Renal pelvis (tissue), 4 donors: Measurements from ENCODE around the gene FGFRL1. TPM values are rescaled to one million over a fixed set of nuclear protein-coding genes. Genes with fewer than 3 reads are reported as not detected.

Experiments
- DNase-seq: peaks from one replicate; pipeline ENCODE4 v3.0.0-alpha.2; 2013
- polyA plus RNA-seq, 3 donors: library from polyadenylated mRNA; unstranded; fragments of 120-200 nt; gene quantifications; one replicate each; pipeline ENCODE4 v1.2.1, GENCODE V29; 2013; ENCODE audit not compliant: insufficient read length in 3 of 3

Gene FGFRL1
- polyA plus RNA-seq, 3 donors, result 42.6 to 43.8 (median 42.9) TPM

DNA sequence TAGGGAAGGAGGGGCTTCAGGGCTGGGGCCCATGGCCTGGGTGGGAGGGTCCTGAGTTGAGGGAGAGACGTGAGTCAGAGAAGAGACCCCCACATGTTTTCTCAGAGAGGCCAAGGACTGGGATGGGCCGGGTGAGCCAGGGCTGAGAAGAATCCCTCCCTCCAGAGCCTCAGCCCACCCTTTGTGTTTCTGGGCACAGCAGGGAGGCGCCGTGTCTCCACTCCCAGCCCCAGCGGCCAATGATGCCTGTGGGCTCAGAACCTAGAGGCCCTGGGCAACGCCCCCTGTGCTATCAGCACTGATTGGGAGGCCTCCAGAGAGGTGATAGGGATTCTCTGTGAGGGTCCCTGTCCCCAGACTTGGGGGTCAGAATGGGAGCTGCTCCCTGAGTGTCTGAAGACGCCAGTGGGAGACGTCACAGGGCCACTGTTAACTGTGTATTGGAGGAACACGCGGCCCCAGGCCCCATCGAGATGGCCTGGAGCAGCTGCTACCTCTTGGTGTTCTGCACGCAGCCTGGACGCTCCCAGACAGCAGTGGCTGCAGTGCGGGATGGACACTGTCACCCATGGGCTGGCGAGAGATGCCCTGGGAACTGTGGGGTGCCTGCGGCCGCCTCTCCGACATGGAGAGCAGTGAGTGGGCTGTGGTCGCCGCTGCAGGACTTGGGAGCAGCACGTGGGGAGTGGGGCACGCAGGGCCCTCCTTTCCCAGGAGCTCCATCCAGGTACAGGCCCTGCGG is 8.5 kb downstream of the FGFRL1 start:
- no peak for DNase-seq

DNA sequence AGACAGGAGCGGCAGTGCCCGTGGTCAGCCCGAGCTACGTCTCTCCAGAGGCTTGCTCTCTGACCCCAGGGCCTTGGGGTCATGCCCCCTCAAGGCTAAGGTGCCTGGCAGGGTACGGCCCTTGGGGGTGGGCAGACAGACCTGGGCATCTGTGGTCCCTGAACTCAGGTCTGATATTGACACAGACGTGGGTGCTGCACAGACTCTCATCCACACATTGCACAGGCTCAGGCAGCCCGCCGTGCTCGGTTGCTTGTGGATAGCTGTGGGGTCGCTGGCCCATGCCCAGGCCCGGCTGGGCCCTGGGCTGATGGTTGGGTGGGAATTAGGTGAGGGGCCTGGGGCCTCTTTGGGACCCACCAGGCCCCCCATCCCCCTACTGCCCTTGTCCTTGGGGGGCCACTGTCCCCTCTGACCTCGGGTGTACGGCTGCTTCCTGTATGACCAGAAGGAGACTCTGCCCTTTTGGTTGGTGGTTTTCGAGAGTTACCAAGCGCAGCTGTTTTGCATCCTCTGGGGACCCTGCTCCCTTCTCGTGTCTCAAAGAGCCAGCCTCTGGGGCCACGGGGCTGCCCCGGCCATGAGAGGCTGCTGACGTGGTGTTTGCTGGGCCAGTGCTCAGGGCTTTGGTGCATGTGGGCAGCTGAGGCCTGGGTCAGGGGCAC is 10.1 kb downstream of the FGFRL1 start:
- no peak for DNase-seq

DNA sequence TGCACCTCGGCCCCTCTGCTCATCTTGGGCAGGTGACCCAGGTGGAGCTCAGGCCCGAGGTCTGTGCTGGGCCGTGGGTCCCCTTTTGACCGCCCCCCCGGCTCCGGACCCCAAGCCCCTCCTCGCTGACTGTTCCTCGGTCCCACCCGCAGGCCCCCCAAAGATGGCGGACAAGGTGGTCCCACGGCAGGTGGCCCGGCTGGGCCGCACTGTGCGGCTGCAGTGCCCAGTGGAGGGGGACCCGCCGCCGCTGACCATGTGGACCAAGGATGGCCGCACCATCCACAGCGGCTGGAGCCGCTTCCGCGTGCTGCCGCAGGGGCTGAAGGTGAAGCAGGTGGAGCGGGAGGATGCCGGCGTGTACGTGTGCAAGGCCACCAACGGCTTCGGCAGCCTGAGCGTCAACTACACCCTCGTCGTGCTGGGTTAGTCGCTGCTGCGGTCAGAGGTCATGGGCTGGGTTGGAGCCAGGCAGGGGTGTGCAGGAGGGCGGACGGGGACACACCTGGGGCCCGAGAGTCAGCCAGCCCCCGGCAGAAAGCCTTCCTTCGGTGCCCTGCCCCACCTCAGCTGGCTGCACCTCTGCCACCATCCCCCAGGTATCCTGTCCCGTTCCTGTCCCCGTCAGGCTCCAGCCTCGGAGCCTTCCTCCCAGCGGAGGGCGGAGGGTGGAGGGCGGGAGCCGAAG is 10.8 kb downstream of the FGFRL1 start:
- no peak for DNase-seq

- DNase-seq, result no peak
These were observed 11.3 kb downstream of the FGFRL1 start for GRCh38 chr4:1022739-1023066.

GRCh38 chr4:1023075-1023640 is 11.7 kb downstream of the FGFRL1 start:
- DNase-seq, result no peak

- DNase-seq, result no peak
These were observed 12.7 kb downstream of the FGFRL1 start for GRCh38 chr4:1023895-1024740.

- DNase-seq, result no peak
These were observed 13.6 kb downstream of the FGFRL1 start for GRCh38 chr4:1024882-1025545.

DNA sequence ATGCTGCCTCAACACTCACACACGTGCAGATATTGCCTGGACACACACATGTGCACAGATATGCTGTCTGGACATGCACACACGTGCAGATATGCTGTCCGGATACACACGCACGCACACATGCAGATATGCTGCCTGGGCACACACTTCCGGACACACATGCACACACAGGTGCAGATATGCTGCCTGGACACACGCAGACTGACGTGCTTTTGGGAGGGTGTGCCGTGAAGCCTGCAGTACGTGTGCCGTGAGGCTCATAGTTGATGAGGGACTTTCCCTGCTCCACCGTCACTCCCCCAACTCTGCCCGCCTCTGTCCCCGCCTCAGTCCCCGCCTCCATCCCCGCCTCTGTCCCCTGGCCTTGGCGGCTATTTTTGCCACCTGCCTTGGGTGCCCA is 14.7 kb downstream of the FGFRL1 start:
- DNase-seq, result no peak

GRCh38 chr4:1027219-1027914 is 15.9 kb downstream of the FGFRL1 start:
- DNase-seq, result no peak

- DNase-seq, result no peak
These were observed 16.5 kb downstream of the FGFRL1 start for GRCh38 chr4:1027915-1028238.

DNA sequence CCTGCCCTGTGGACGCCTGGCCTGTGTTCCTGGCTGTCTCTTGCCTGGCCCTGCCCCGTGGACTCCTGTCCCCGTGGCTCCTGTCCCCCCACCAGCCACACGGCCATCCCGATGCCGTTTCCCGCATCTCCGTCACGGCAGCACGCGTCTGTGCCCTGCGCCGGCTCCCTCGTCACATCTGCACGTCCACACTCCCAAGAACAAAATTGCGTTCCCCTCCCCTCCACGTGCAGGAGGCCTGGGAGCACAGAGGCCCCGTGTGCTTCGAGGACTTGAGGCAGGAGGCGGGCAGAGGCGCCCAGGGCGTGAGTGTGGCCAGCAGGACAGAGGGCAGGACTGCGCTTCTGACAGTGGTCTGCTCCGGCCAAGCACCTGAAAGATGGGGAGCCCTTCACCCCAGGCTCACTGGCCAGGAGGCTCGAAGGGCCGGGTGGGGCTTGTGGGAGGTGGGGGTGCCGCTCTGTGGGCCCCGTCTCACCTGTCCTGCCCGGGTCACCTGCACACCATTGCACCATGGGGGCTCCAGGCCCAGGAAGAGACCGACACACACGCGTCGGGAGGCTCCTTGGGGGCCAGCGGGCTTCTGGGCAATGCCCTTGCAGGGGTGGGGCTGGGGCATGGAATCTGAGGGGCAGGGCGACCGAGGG is 17.3 kb downstream of the FGFRL1 start:
- DNase-seq, result no peak

DNA sequence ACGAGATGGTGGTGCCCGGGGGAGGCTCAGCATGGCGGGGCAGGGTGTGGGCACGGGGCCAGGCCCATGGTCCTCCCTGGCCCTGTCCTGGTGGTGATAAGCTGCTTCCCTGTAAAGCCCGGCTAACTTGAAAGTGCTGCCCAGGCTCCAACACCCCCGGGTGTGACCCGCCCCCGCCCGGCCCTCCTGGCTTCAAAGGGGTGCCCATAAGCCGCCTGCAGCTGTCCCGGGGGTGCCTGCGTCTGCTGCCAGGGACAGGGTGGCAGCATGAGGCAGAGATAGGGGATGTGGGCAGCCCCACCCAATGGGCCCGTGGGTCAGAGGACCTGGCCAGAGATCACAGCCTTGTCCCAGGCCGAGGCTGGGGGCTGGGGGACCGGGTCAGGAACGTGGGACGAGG is 18.1 kb downstream of the FGFRL1 start:
- DNase-seq, result no peak

DNA sequence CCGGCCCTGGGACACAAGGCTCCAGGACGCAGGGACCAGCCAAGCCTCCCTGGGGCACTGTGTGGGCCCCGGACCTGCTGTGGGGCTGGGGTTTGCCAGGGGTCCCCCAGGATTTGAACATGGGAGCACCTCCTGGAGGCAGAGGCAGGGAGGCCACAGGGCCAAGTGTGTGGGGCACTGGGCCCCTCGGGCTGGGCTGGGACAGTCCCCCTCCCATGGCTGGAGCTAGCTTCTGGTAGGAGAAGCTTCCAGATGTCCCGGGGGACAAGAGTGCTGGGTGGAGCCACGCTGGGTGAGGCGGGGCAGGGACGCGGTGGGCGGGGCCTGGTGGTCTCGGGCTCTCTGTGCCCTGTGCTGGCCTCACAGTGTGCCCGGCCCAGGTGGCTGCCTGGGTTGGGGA is 18.6 kb downstream of the FGFRL1 start:
- no peak for DNase-seq

GRCh38 chr4:1030559-1030958 is 19.1 kb downstream of the FGFRL1 start:
- DNase-seq, result no peak

DNA sequence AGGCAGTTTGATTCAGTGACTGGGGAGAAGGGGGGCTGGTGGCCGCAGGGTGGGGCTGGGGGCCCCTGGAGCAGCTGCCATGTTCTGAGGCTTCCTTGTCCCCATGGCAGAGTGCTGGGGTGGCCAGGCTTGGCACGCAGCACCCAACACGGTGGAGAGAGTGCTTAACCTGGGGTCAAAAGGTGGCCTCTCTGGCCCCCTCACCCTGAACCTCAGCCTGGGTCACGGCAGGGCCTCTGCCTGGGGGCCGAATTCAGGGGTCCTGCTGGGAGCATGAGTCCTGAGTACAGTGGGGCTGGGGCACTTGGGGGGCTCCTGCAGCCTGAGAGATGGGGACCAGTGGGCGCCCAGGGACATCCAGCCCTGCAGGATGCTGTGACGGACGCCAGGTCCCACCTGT is 19.9 kb downstream of the FGFRL1 start:
- no peak for DNase-seq

DNA sequence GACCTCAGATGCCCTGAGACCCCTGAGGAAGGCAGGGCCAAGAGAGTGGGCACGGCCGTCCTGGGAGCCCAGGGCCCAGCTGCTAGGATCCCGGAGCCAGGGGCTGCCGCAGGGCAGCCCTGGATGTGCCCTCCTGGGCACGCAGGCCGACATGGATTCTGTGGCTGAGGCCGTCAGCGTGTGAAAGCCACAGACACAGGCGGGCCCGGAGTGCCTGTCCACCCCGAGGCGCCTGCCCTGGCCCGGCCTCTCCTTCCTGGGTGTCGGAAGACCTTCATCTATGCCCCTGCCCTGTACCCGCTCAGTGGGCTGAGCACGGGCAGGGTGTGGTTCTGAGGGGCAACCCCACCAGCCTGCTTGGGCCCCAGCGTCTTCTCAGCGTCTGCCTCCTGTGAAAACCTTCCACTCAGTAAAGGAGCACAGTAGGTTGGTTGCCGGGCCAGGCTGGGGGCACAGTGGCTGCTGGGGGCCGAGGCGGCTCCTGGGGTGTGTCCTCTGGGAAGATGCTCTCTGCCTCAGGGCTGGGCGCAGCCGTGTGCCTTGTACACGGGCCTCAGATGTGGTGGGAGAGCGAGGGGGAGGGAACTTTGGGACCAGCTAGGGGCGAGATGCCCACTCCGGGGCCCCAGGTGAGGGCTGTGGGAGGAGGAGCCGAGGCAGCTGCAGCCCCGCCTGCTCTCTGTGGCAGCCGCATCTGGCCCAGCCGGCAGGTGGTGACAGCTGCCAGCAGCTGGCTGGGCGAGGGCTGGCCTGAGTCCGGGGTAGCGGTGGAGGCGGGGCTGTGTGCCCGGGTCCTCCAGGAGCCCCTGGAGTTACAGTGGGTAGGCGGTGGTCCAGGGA is 20.8 kb downstream of the FGFRL1 start:
- no peak for DNase-seq

DNA sequence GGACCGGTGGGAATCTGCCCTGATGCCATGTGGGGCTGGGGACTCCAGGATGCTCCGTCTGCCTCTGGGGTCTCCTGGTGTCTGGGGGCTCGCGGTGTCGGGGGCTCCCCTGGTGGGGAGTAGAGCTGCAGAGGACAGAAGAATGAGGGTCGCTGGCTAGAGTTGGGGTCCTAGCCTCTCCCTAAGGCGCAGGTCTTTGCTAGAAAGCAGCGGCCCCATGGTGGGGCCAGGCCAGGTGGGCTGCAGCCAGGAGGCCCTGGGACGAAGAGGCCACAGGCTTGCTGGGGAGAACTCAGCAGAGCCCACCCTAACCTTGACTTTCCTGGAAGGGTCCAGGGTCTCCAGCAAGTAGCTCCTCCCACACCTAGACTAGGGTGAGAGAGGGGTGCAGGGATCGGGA is 21.4 kb downstream of the FGFRL1 start:
- DNase-seq, result no peak

DNA sequence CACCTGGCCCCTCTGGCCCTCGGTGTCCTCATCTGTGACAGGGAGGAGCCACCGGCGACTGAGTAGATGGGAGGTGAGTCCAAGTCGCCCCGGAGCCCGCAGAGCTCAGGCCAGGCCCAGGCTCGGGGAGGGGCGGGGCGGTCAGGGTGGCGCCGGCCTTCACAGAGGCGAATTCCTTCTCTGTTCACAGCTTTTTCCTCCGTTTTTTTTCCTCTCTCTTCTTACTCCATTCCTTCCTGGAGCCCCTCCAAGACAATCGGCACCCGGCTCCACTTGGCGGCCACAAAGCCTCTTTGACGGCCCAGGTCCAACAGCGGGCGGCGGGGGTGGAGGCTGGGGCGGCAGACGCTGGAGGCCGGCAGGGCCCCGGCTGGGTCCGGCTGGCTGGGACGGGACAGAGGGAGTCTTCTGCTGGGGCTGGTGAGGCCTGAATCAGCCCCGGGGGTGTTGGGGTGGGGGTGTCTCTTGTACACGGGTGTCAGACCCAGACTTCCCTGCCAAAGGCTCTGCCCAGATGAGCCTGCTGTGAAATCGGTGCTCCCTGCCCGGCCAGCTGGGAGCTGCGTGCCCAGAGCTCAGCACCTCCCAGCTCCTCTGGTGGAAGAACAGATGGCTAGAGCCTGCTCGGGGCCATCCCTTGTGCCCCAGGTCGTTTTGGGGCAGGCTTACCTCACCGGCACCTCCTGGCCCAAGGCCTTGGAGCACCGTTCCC is 22.6 kb downstream of the FGFRL1 start:
- no peak for DNase-seq

DNA sequence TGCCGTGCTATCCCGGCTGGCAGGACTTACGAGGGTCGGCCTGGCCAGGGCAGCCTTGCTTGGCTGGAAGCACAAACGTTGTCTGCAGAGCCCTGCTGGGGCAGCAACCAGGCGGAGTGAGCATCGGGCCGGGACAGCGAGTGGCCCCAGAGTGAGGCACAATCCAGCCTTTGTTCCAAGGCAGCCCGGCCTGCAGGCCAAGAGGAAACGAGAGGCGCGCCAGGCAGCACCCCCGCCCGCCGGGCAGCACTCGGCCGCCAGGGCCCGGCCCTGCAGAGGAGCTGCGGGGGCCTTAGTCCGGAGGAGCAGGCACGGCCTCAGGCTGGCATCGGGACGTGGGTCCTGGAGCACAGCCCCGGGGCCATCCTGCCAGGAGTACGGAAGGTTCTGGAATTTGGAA is 24.1 kb downstream of the FGFRL1 start:
- DNase-seq, result no peak
